ENCODE data around the gene MYL9.
"Not testable (repeated sequence)": the region's sequence is repeated elsewhere in the genome, so short reads cannot be mapped to it uniquely, and the experiment has no call there.

The MYL9 gene

GRCh38 chr20:36541227-36541767 is at the start of gene MYL9:
TSS of gene MYL9 (plus strand) at chr20:36541519. CDS start at chr20:36544885, 3,366 bp downstream.
- DNase-seq, result no peak

- DNase-seq, result no peak
Measured at GRCh38 chr20:36491901-36492617, 49.3 kb upstream of the MYL9 start.

- no peak for DNase-seq
Measured at GRCh38 chr20:36493051-36493800, 48.1 kb upstream of the MYL9 start.

- no peak for DNase-seq
Measured at GRCh38 chr20:36493801-36494114, 47.6 kb upstream of the MYL9 start.

- DNase-seq, result no peak
Measured at GRCh38 chr20:36496707-36497669, 44.3 kb upstream of the MYL9 start.

GRCh38 chr20:36497856-36498255 is 43.5 kb upstream of the MYL9 start:
- DNase-seq, result no peak

GRCh38 chr20:36498386-36499179 is 42.7 kb upstream of the MYL9 start:
- DNase-seq, result no peak

GRCh38 chr20:36499211-36499610 is 42.1 kb upstream of the MYL9 start:
- no peak for DNase-seq

- DNase-seq, result no peak
Measured at GRCh38 chr20:36499723-36500501, 41.4 kb upstream of the MYL9 start.

- no peak for DNase-seq
Measured at GRCh38 chr20:36501367-36502006, 39.8 kb upstream of the MYL9 start.

- DNase-seq, result no peak
Measured at GRCh38 chr20:36504295-36504694, 37.0 kb upstream of the MYL9 start.

- peak; percentile 40 for DNase-seq
Measured at GRCh38 chr20:36506253-36506652, 35.1 kb upstream of the MYL9 start.

GRCh38 chr20:36507746-36508145 is 33.6 kb upstream of the MYL9 start:
- no peak for DNase-seq

GRCh38 chr20:36519012-36519719 is 22.2 kb upstream of the MYL9 start:
- DNase-seq, result no peak

GRCh38 chr20:36519944-36520343 is 21.4 kb upstream of the MYL9 start:
- DNase-seq, result no peak

- no peak for DNase-seq
Measured at GRCh38 chr20:36521526-36521925, 19.8 kb upstream of the MYL9 start.

GRCh38 chr20:36522412-36522811 is 18.9 kb upstream of the MYL9 start:
- DNase-seq, result not testable (repeated sequence)

GRCh38 chr20:36523341-36523740 is 18.0 kb upstream of the MYL9 start:
- no peak for DNase-seq

GRCh38 chr20:36525620-36526365 is 15.5 kb upstream of the MYL9 start:
- no peak for DNase-seq
